ES-I3 (cell line): Measurements from ENCODE around the gene EIF1AD.
A peak's percentile ranks its signal among the peaks of the same experiment; 100 is the strongest.

Experiments
- H3K36me3 ChIP-seq: 2 replicates; pipeline ENCODE4 v1.6.1; 2013; ENCODE audit warnings: mild to moderate bottlenecking, low read length, control low read depth, moderate library complexity; ENCODE audit not compliant: insufficient read depth
- H3K4me1 ChIP-seq: 2 replicates; pipeline ENCODE4 v1.6.1; 2013; ENCODE audit warnings: mild to moderate bottlenecking, control low read depth, low read length; ENCODE audit not compliant: insufficient read depth
- H3K9ac ChIP-seq: 2 replicates; pipeline ENCODE4 v1.6.1; 2013; ENCODE audit warnings: low read depth, mild to moderate bottlenecking, low read length, moderate library complexity
- H3K9me3 ChIP-seq: 2 replicates; pipeline ENCODE4 v1.6.1; 2013; ENCODE audit warnings: mild to moderate bottlenecking, low read length, moderate library complexity; ENCODE audit not compliant: control insufficient read depth, insufficient read depth

The EIF1AD gene

GRCh38 chr11:66002648-66003225, 780 bp upstream of the EIF1AD start:
- Histone ChIP-seq H3K9ac (peak overlapping the region; percentile 83), H3K36me3 (peaks cover 25% of the 10 kb centered on the region), H3K9me3 (no peaks in the 10 kb centered on the region), H3K4me1 (peaks cover 12% of the 10 kb centered on the region; the same call in 1 of the 2 replicates)

- no peak overlapping the region for H3K9ac ChIP-seq
- H3K4me1 ChIP-seq = no peaks in the 10 kb centered on the region
- H3K36me3 ChIP-seq = peaks cover 29% of the 10 kb centered on the region
- H3K9me3 ChIP-seq = no peaks in the 10 kb centered on the region
Observed at GRCh38 chr11:65997286-65997685, 4.7 kb downstream of the EIF1AD start.

GRCh38 chr11:65992056-65992455, 9.9 kb downstream of the EIF1AD start:
- no peak overlapping the region for H3K9ac ChIP-seq
- no peaks in the 10 kb centered on the region for H3K4me1 ChIP-seq
- H3K9me3 ChIP-seq = no peaks in the 10 kb centered on the region
- H3K36me3 ChIP-seq = no peaks in the 10 kb centered on the region

- Histone ChIP-seq H3K4me1 (no peaks in the 10 kb centered on the region), H3K9ac (no peak overlapping the region), H3K36me3 (no peaks in the 10 kb centered on the region), H3K9me3 (no peaks in the 10 kb centered on the region)
Observed at GRCh38 chr11:65988791-65989592, 13.0 kb downstream of the EIF1AD start.

- Histone ChIP-seq H3K9ac (no peak overlapping the region), H3K36me3 (no peaks in the 10 kb centered on the region), H3K4me1 (no peaks in the 10 kb centered on the region), H3K9me3 (no peaks in the 10 kb centered on the region)
Observed at GRCh38 chr11:65987336-65987735, 14.6 kb downstream of the EIF1AD start.

GRCh38 chr11:65983589-65983987, 18.4 kb downstream of the EIF1AD start:
- no peaks in the 10 kb centered on the region for H3K9me3 ChIP-seq
- H3K9ac ChIP-seq = no peak overlapping the region
- H3K4me1 ChIP-seq = no peaks in the 10 kb centered on the region
- no peaks in the 10 kb centered on the region; the same call in 1 of the 2 replicates for H3K36me3 ChIP-seq

- H3K36me3 ChIP-seq = no peaks in the 10 kb centered on the region; the same call in 1 of the 2 replicates
- H3K4me1 ChIP-seq = no peaks in the 10 kb centered on the region
- no peak overlapping the region for H3K9ac ChIP-seq
- H3K9me3 ChIP-seq = no peaks in the 10 kb centered on the region
Observed at GRCh38 chr11:65982824-65983588, 19.0 kb downstream of the EIF1AD start.

GRCh38 chr11:65981972-65982823, 19.8 kb downstream of the EIF1AD start:
- Histone ChIP-seq H3K9me3 (no peaks in the 10 kb centered on the region), H3K9ac (no peak overlapping the region), H3K36me3 (peaks cover 5% of the 10 kb centered on the region), H3K4me1 (no peaks in the 10 kb centered on the region)

- Histone ChIP-seq H3K9me3 (no peaks in the 10 kb centered on the region), H3K36me3 (peaks cover 7% of the 10 kb centered on the region), H3K9ac (no peak overlapping the region), H3K4me1 (no peaks in the 10 kb centered on the region)
Observed at GRCh38 chr11:65981101-65981740, 20.7 kb downstream of the EIF1AD start.

GRCh38 chr11:65979261-65979759, 22.6 kb downstream of the EIF1AD start:
- peaks cover 7% of the 10 kb centered on the region for H3K36me3 ChIP-seq
- H3K9me3 ChIP-seq = no peaks in the 10 kb centered on the region
- H3K4me1 ChIP-seq = no peaks in the 10 kb centered on the region
- no peak overlapping the region for H3K9ac ChIP-seq

GRCh38 chr11:65978391-65979238, 23.3 kb downstream of the EIF1AD start:
- Histone ChIP-seq H3K36me3 (peaks cover 7% of the 10 kb centered on the region), H3K9ac (no peak overlapping the region), H3K4me1 (no peaks in the 10 kb centered on the region), H3K9me3 (no peaks in the 10 kb centered on the region)

GRCh38 chr11:65977621-65978390, 24.2 kb downstream of the EIF1AD start:
- H3K9ac ChIP-seq = no peak overlapping the region
- H3K36me3 ChIP-seq = peaks cover 7% of the 10 kb centered on the region
- H3K9me3 ChIP-seq = no peaks in the 10 kb centered on the region
- no peaks in the 10 kb centered on the region for H3K4me1 ChIP-seq
